ENCODE data around the gene MMP24OS. TPM values are rescaled to one million over a fixed set of nuclear protein-coding genes. Genes with fewer than 3 reads are reported as not detected.

Gene MMP24OS
- total and polyA plus RNA-seq, 5 donors from 2014 or later: 8.7 to 50.6 (median 9.6) TPM

DNA sequence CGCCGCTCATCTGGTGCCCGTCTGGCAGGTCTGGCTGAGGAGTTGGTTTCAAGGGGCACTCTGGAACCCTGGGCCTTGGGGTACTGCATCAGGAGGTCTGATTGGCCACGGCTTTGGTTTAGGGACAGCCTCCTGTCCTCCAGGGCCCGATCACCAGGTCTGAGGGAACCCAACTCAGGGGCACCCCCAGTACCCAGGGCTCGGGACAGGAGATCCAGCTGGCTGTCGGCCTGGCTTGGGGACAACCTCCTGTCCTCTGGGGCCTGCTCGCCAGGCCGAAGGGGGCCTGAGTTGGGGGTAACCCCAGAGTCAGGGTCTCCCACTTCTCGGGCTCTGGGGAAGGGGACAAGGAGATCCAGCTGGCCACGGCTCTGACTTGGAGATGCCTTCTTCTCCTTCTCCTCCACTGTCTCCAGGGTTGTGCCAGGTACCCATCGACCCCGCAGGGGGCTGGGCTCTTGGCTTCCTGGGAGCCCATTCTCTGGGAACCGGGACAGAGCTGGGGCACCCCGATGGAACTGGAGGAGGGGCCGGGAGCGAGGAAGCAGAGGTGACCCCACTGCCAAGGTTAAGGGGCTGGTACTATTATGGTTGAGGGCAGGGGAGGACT, 9.1 kb upstream of the MMP24OS start:
- Mint-ChIP-seq H3K4me3 (peak overlapping the region in 1 of 4 donors; percentile 9), H3K27ac (no peak overlapping the region), H3K36me3 (no peaks in the 10 kb centered on the region), H3K27me3 (no peaks in the 10 kb centered on the region), H3K9me3 (no peaks in the 10 kb centered on the region), H3K4me1 (peaks cover 0 to 27% (median 18%) of the 10 kb centered on the region in 4 donors)
- Histone ChIP-seq H3K27me3 (ENCODE audit: control insufficient read depth, insufficient read depth, low read length) (no peaks in the 10 kb centered on the region), H3K9me3 (ENCODE audit: control insufficient read depth in 2 of 2, low read length in 2 of 2) (no peaks in the 10 kb centered on the region), H3K36me3 (ENCODE audit: control insufficient read depth, insufficient read depth, low read length) (no peaks in the 10 kb centered on the region), H3K27ac (ENCODE audit: insufficient read depth, low read length, poor library complexity, severe bottlenecking) (no peak overlapping the region), H3K4me3 (ENCODE audit: low read depth, low read length) (no peak overlapping the region), H3K4me1 (ENCODE audit: control insufficient read depth, insufficient read depth, low read length, poor library complexity, severe bottlenecking) (peaks cover 23% of the 10 kb centered on the region)
- no peak for DNase-seq
- ATAC-seq (ENCODE audit: low read depth in 2 of 2): no peak

DNA sequence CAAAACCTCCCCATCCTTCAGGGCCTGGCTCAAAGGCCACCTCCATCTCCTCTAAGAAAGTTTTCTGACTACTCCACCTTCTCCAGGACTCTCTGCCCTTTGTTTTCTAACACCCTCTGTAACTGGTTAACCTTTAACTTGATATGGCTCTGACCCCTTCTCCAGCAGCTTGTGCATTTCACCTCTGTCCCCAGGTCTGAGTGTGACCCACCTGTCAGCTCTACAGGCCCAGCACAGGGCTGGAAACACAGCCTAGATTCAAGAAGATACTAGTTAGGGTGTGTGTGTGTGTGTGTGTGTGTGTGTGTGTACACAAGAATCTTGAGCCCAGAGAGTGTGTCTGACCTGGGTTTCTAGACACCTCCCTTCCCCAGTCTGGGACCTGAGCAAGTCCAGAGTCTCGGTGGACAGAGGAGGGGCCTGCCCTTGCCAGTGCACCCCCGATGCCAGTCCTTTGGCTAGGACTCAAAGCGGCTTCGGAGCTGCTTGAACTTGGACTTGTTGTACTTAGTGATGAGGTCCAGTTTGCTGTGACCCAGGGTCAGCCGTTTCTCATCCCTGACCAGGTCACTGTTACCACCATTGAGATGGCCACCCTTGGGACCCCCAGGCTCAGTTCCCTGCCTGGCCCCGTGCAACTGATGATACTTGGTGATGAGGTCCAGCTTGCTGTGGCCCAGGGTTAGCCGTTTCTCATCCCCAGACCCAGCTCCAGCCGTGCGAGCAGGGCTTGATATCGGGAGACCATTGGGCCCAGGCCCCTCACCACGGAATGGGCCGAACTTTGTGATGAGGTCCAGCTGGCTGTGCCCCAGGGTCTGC, 8.4 kb upstream of the MMP24OS start:
- H3K36me3 ChIP-seq (ENCODE audit: control insufficient read depth, insufficient read depth, low read length): peaks cover 2% of the 10 kb centered on the region
- H3K27me3 ChIP-seq (ENCODE audit: control insufficient read depth, insufficient read depth, low read length): no peaks in the 10 kb centered on the region
- H3K4me3 ChIP-seq (ENCODE audit: low read depth, low read length): no peak overlapping the region
- ATAC-seq (ENCODE audit: low read depth in 2 of 2): no peak
- peak overlapping the region; percentile 26 to 95 (median 92) for H3K27ac Mint-ChIP-seq
- no peak for DNase-seq
- H3K27me3 Mint-ChIP-seq: no peaks in the 10 kb centered on the region
- peaks cover 0 to 32% (median 21%) of the 10 kb centered on the region in 4 donors for H3K4me1 Mint-ChIP-seq
- no peaks in the 10 kb centered on the region for H3K9me3 Mint-ChIP-seq
- H3K36me3 Mint-ChIP-seq: no peaks in the 10 kb centered on the region
- H3K4me1 ChIP-seq (ENCODE audit: control insufficient read depth, insufficient read depth, low read length, poor library complexity, severe bottlenecking): peaks cover 23% of the 10 kb centered on the region
- H3K4me3 Mint-ChIP-seq: peak overlapping the region; percentile 70 to 96 (median 94)
- H3K27ac ChIP-seq (ENCODE audit: insufficient read depth, low read length, poor library complexity, severe bottlenecking): no peak overlapping the region
- no peaks in the 10 kb centered on the region for H3K9me3 ChIP-seq (ENCODE audit: control insufficient read depth in 2 of 2, low read length in 2 of 2)

DNA sequence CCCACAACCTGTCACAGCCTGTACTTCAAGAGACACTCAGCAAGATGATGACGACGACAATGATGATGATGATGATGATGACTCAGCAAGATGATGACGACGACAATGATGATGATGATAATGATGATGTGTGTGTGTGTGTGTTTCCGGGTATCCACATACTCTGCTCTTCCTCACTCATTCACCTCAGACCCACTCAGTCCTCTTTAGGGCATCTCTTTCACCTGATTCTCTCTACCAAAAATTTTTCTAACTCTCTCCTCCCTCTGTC, 7.8 kb upstream of the MMP24OS start:
- Mint-ChIP-seq H3K36me3 (no peaks in the 10 kb centered on the region), H3K4me1 (peaks cover 0 to 32% (median 21%) of the 10 kb centered on the region in 4 donors), H3K4me3 (peak overlapping the region; percentile 93 to 99 (median 96)), H3K27ac (peak overlapping the region; percentile 26 to 95 (median 92)), H3K27me3 (no peaks in the 10 kb centered on the region), H3K9me3 (no peaks in the 10 kb centered on the region)
- ATAC-seq (ENCODE audit: low read depth in 2 of 2) (no peak), DNase-seq (no peak)
- Histone ChIP-seq H3K9me3 (ENCODE audit: control insufficient read depth in 2 of 2, low read length in 2 of 2) (no peaks in the 10 kb centered on the region), H3K4me3 (ENCODE audit: low read depth, low read length) (no peak overlapping the region), H3K27ac (ENCODE audit: insufficient read depth, low read length, poor library complexity, severe bottlenecking) (no peak overlapping the region), H3K27me3 (ENCODE audit: control insufficient read depth, insufficient read depth, low read length) (no peaks in the 10 kb centered on the region), H3K36me3 (ENCODE audit: control insufficient read depth, insufficient read depth, low read length) (peaks cover 4% of the 10 kb centered on the region), H3K4me1 (ENCODE audit: control insufficient read depth, insufficient read depth, low read length, poor library complexity, severe bottlenecking) (peaks cover 23% of the 10 kb centered on the region)

DNA sequence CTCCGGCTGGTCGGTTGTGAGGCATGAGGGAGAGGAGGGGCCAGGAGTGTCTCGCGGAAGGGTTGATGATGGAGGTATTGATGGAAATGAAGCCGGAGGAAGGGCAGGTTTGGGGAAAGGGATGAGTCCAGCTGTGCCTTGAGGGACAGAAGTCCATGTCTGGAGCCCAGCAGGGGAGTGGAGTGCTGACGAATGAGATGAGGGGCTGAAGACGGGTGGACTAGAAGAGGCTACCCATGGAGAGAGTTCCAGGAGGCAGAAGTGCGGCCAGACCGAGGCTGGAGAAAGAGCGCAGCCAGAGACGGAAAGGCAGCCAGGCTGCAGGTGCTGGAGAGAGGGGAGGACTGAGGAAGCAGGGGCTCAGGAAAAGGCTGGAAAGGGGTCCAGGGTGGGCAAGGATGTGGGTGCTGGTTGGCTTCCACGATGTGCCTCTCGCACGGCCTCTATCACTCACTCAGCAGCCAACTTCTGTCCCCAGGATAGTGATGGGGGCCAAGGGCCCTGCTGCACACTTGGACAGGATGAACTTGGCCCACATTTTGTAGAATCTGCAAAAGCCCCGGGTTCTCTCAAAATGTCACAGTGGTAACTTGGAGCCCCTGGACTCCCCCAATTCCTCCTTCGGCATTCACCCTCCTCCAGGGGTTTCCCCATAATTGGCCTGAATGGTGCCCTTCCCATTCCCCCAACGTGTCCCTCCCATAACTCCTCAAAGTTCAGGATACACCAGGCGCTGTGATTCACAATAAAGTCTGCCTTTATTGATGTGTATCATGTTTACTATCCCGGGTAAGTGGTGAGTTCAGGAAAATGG, 7.3 kb upstream of the MMP24OS start:
- Mint-ChIP-seq H3K9me3 (no peaks in the 10 kb centered on the region), H3K27ac (peak overlapping the region; percentile 92 to 98 (median 97)), H3K36me3 (peaks cover 2% of the 10 kb centered on the region), H3K27me3 (no peaks in the 10 kb centered on the region), H3K4me1 (peaks cover 0 to 34% (median 23%) of the 10 kb centered on the region in 4 donors), H3K4me3 (peak overlapping the region; percentile 93 to 99 (median 96))
- no peaks in the 10 kb centered on the region for H3K27me3 ChIP-seq (ENCODE audit: control insufficient read depth, insufficient read depth, low read length)
- no peaks in the 10 kb centered on the region for H3K9me3 ChIP-seq (ENCODE audit: control insufficient read depth in 2 of 2, low read length in 2 of 2)
- peak overlapping the region; percentile 72 for H3K4me3 ChIP-seq (ENCODE audit: low read depth, low read length)
- ATAC-seq (ENCODE audit: low read depth in 2 of 2) (no peak), DNase-seq (no peak)
- H3K4me1 ChIP-seq (ENCODE audit: control insufficient read depth, insufficient read depth, low read length, poor library complexity, severe bottlenecking): peaks cover 23% of the 10 kb centered on the region
- H3K27ac ChIP-seq (ENCODE audit: insufficient read depth, low read length, poor library complexity, severe bottlenecking): peak overlapping the region; percentile 84
- H3K36me3 ChIP-seq (ENCODE audit: control insufficient read depth, insufficient read depth, low read length): peaks cover 9% of the 10 kb centered on the region

DNA sequence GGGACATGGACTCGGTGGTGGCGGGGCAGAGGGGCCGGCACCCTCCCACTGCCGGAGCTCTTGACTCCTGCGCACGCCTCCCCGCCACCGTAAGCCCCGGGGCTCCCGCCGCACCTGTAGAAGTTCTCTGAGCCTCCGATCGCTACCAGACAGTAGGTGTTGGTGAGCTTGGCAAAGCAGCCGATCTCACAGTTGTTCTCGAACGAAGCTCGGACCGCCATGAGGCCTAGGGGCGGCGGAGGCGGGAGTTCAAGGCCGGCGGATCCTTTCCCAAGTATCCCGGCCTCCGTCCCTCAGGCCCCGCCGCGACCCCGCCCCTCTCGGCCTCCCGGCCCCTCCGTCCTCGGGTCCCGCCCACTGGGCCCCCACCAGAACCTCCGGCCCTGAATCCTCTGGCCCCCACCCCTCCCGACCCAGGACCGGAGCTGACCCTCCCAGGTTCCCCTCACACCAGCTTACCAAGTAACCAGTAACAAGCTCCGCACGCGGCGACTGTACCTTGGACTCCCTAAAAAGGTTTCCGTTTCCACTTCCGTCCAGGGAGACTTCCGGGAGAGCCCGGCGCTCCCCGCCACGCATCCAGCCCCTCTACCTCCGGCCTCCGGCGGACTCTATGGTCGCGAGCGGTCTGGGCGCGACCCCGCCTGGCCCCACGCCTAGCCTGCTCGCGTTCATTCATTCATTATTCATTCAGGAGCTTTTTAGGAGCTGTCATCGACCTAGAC, 6.5 kb upstream of the MMP24OS start, which contains the start of gene EIF6:
Gene EIF6 (minus strand): TSS at position 506 of the 725 bp plus-strand sequence. CDS start 285 bp downstream, at position 221.
- H3K36me3 ChIP-seq (ENCODE audit: control insufficient read depth, insufficient read depth, low read length): peaks cover 17% of the 10 kb centered on the region
- H3K4me1 Mint-ChIP-seq: peaks cover 0 to 40% (median 26%) of the 10 kb centered on the region in 4 donors
- ATAC-seq (ENCODE audit: low read depth in 2 of 2): peak; percentile 84 to 87
- H3K9me3 Mint-ChIP-seq: no peaks in the 10 kb centered on the region
- H3K9me3 ChIP-seq (ENCODE audit: control insufficient read depth in 2 of 2, low read length in 2 of 2): no peaks in the 10 kb centered on the region
- peaks cover 9% of the 10 kb centered on the region for H3K36me3 Mint-ChIP-seq
- peak; percentile 61 to 90 (median 63) for DNase-seq
- peaks cover 23% of the 10 kb centered on the region for H3K4me1 ChIP-seq (ENCODE audit: control insufficient read depth, insufficient read depth, low read length, poor library complexity, severe bottlenecking)
- H3K4me3 Mint-ChIP-seq: peak within 1 kb of the TSS; percentile 93 to 99 (median 96)
- H3K27ac ChIP-seq (ENCODE audit: insufficient read depth, low read length, poor library complexity, severe bottlenecking): peak within 1 kb of the TSS; percentile 84
- no peaks in the 10 kb centered on the region for H3K27me3 Mint-ChIP-seq
- peak within 1 kb of the TSS; percentile 92 to 98 (median 97) for H3K27ac Mint-ChIP-seq
- no peaks in the 10 kb centered on the region for H3K27me3 ChIP-seq (ENCODE audit: control insufficient read depth, insufficient read depth, low read length)
- peak within 1 kb of the TSS; percentile 72 for H3K4me3 ChIP-seq (ENCODE audit: low read depth, low read length)

DNA sequence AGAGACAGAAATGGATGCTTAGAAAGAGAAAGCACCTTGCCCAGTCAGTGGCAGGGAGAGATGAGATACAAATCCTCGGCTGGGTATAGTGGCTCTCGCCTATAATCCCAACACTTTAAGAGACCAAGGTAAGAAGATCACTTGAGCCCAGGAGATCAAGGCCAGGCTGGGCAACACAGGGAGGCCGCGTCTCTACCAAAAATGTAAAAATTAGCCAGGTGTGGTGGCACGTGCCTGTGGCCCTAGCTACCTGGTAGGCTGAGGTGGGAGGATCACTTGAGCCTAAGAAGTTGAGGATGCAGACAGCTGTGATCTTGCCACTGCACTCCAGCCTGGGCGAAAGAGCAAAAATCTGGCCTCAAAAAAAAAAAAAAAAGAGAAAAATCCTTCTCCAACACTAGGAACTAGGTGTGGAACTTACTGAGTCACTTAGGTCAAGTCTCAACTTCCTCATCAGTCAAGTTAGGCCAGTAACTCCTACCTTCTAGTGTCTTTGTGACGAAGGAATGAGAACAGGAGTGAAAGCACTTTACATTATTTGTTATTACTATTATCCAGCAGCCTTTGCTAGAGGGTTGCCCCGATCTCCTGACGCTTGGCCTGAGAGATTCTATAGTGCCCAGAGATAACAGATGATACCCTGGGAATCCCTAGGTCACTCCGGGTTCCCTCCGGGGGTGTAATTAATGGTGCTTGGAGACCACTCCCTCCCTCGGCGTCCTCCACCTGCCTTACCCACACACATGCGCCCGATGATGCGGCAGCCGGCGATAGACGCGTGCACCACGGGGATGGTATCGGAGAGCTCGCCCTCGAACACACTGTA, 5.7 kb upstream of the MMP24OS start:
- no peaks in the 10 kb centered on the region for H3K9me3 ChIP-seq (ENCODE audit: control insufficient read depth in 2 of 2, low read length in 2 of 2)
- no peaks in the 10 kb centered on the region for H3K9me3 Mint-ChIP-seq
- no peaks in the 10 kb centered on the region for H3K27me3 ChIP-seq (ENCODE audit: control insufficient read depth, insufficient read depth, low read length)
- no peaks in the 10 kb centered on the region for H3K27me3 Mint-ChIP-seq
- peaks cover 0 to 42% (median 27%) of the 10 kb centered on the region in 4 donors for H3K4me1 Mint-ChIP-seq
- no peak for DNase-seq
- H3K4me3 Mint-ChIP-seq: peak overlapping the region; percentile 93 to 99 (median 96)
- peaks cover 23% of the 10 kb centered on the region for H3K4me1 ChIP-seq (ENCODE audit: control insufficient read depth, insufficient read depth, low read length, poor library complexity, severe bottlenecking)
- ATAC-seq (ENCODE audit: low read depth in 2 of 2): peak in 1 of 2 donors; percentile 33
- H3K36me3 Mint-ChIP-seq: peaks cover 17% of the 10 kb centered on the region
- H3K36me3 ChIP-seq (ENCODE audit: control insufficient read depth, insufficient read depth, low read length): peaks cover 25% of the 10 kb centered on the region
- H3K27ac Mint-ChIP-seq: peak overlapping the region; percentile 23 to 97 (median 92)
- peak overlapping the region; percentile 84 for H3K27ac ChIP-seq (ENCODE audit: insufficient read depth, low read length, poor library complexity, severe bottlenecking)
- H3K4me3 ChIP-seq (ENCODE audit: low read depth, low read length): peak overlapping the region; percentile 72
